ENCODE measurements around the gene PLK5.
"Not testable (repeated sequence)": the region's sequence is repeated elsewhere in the genome, so short reads cannot be mapped to it uniquely, and the experiment has no call there.

Gene PLK5, protein sequence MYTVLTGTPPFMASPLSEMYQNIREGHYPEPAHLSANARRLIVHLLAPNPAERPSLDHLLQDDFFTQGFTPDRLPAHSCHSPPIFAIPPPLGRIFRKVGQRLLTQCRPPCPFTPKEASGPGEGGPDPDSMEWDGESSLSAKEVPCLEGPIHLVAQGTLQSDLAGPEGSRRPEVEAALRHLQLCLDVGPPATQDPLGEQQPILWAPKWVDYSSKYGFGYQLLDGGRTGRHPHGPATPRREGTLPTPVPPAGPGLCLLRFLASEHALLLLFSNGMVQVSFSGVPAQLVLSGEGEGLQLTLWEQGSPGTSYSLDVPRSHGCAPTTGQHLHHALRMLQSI

DNA sequence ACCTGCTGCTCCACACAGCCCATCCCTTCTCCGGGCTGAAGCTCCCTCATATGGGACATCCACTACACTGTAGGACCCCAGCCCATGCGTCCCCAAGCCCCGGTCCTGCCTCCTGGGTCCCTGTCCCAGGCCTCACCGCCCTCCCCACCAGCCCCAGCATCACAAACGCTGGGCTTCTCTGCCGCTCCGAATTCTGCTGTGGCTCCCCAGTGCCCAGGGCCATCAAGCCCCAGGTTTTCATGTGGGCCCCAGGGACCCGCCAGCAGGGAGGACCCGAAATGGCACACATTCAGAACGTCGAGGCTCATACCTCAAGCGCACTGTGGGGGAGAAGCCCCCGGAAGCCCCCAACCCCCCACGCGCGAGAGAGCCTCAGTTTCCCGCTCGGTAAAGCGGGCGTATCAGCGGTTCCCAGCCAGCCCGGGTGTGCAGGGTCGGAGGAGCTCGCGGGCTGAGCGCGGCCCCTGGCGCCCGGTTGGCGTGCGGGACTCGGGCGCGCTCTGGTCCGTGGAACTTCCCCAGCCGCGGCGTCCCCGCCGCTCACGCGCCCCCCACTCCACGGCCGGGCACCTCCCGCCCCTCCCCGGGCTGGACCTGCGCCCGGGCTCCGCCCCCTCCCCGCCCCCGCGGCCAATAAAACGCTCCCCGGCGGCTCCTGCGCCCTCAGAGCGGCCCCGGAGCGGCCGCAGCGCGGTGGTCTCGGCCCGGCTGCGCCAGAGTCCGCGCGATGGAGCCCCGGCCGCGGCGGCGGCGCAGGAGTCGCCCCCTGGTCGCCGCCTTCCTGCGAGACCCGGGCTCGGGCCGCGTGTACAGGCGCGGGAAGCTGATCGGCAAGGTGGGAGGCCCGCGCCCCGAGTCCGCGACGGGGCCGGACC, at the start of gene PLK5:
PLK5 (plus strand) TSS at position 666 of the 875 bp plus-strand sequence. CDS start 2,920 bp downstream, outside the sequence.
- no peak for DNase-seq

DNA sequence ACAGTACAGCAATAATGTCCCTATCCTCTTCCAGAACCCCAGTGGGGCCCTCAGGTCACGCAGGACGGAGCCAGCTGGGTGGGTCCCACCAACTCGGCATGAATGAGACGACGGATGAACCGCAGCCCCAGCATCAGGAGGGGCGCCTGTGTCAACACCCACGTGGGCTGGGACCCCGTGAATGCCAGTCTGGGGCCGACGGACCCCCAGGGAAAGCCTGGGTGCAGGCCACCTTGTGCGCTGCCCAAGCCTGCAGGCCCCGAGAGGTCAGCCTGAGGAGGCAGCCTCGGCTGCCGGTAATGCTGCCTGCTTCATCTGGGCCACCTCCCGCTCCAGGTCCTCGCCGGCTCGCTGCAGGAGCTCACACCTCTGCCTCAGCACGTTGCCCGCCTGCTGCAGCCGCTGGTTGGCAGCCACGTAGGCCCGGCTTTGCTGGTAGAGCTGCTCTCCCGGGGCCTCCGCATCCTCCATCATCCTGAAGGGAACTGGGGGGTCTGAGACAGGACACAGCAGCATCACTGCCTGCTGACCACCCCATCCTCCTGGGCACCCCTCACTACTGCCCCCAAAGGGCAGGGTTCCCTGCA, 49.0 kb upstream of the PLK5 start:
- DNase-seq = no peak

DNA sequence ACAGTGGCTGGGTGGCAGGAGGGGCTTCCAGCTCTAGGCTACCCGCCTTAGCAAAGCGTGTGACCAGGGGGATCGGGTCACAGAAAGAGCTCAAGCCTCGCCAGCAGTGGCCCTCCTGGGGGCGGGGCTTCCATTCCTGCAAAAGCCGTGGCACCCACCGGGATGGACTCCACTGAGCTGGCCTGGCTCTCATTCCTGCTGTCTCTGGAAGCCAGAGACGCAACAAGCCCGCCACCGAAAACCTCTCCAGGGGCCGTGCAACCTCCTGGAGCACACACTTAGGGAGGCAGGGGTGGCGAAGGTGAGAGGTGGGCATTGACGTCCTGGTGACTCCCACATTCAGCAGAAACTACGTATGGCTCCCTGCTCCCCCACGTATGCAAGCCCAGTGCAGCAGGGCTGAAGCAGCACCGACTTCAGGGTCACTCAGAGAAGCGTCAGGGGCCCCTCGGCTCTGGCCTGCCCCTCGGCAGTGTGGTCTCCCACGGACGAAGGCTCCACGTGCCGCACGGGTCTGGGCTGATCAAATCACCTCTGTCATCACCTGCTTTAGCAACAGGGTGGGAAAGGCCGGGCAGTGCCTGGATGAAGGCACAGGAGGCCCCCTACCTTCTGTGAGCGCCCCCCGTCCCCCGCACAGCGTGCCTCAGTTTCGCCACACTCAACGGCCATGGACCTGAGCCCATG, 48.0 kb upstream of the PLK5 start:
- no peak for DNase-seq

DNA sequence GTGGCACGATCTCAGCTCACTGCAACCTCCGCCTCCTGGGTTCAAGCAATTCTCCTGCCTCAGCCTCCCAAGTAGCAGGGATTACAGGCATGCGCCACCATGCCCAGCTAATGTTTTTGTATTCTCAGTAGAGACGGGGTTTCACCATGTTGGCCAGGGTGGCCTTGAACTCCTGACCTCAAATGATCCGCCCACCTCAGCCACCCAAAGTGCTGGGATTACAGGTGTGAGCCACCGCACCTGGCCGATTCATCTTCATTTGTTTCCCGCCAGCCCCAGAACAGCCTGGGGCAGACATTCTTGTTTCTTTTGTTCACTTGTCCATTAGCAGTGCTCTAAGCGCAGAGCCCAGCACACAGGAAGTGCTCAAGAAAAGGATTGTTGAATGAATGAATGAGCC, 46.8 kb upstream of the PLK5 start:
- DNase-seq = not testable (repeated sequence)

DNA sequence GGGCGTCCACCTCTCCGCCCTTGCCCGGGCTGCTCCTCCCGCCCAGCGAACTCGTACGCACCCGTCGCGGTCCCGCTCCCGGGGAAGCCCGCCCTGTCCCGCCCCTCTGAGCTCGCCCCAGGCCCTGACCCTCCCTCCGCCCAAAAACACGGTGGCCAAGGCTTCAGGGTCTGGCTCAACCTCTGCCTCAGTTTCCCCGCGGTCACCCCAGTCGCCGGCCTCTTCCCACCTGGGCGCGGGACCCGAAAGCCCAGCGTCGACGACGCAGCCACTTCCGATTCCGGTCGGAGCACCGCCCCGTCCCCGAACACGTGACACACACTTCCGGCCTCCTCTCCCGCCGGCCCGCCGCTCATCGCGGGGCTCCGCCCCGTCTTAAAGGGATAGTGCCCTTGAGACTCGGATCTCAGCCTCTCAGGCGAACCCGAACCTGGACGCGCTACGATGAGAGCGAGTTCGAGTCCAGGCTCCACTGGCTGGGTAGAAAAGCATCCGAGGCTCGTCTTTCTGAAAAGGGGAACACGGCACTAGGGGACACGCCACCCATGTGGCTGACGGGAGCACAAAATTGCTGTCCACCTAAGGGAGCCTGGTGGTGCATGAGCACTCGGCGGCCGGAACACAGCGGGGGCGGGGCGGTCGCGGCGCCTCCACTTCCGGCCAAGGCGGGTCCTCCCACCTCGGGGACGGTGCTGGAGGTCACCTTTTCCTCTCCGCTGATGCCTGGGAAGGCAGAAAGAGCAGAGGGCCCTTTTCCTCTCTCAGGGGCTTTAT, 44.8 kb upstream of the PLK5 start, which contains the start of gene C19orf25:
C19orf25 (minus strand) TSS at position 282 of the 774 bp plus-strand sequence. CDS start 312 bp downstream, outside the sequence.
- DNase-seq = peak; percentile 98

DNA sequence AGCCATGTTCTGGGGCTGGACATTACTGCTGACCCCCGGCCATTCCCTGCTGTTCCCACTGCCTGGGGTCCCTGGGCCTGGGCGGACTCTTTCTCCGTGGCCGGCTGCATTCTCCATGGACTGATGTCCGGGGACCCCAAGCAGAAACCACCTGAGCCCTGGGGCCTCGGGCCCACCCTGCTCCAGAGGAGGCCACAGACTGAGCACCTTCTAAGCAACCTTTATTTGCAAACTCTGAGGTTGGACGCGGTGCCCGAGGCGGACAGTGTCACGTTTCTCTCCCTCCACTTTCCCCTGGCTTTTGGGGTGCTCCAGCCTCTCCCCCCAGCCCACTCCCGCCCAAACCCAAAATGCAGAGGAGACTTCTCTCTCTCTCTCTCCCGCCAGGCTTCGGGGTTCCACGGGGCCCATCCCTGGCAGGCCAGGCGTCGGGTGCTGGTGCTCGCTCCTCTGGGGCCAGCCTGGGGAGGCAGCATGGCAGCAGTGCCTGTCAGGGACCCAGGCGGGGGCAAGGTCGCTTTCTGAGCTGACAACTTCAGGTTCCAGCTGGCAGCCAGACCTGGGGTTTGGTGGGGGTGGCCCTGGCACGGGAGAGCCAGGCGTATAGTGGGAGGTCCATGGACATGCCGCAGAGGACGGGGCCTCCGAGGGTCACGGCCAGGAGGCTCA, 42.5 kb upstream of the PLK5 start:
- DNase-seq = no peak

DNA sequence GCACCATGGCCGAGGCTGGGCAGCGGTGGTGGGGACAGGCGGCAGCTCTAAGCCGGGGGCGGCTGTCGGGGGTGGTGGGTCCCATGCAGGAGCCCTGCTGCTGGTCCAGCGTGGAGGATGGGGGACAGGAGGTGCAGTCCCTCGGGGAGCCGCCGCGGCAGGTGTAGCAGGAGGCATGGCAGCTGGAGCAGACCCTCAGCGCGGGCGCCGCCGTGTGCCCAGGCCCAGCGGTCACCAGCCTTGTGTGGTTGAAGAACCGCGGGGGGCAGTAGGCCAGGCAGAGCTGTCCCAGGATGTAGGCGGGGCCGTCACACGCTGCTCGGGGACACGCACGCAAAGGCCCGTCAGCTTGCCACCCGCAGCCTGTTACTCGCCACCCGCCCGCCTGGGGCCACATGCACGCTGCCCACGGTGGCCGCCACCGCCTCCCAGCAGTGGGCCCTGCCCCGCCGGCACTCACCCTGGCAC, 42.0 kb upstream of the PLK5 start:
- DNase-seq = no peak

DNA sequence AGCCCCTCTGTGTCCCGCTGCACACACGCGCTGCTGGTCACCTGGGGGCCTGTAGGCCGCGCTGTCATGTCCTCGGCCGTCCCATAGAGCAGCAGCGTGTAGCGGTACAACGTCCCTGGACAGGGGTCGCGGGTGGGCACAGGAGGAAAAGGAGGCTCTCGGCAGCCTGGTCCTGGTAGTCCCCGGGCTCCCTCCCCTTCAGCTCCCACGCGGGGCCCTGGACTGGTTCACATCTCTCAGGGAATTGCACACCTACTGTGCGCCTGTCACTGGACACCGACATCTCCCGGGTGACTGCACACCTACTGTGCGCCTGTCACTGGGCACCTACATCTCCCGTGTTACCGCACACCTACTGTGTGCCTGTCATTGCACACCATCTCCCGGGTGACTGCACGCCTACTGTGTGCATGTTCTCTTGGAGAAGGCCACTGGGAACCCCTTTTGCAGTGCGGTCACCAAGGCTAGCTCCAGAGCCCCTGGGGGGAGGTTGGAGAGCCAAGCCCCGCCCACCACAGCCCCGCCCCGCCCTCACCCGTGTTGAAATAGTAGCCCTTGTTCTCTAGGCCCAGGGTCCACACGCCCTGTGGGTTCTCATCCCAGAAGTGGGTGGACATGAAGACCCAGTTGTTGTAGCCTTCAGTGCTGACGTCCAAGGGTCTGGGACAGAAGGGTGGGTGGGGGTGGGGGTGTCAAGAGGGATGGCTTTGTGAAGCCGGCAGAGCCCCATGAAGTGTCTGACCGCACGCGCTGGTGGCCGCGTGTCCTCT, 41.3 kb upstream of the PLK5 start:
- DNase-seq = no peak

DNA sequence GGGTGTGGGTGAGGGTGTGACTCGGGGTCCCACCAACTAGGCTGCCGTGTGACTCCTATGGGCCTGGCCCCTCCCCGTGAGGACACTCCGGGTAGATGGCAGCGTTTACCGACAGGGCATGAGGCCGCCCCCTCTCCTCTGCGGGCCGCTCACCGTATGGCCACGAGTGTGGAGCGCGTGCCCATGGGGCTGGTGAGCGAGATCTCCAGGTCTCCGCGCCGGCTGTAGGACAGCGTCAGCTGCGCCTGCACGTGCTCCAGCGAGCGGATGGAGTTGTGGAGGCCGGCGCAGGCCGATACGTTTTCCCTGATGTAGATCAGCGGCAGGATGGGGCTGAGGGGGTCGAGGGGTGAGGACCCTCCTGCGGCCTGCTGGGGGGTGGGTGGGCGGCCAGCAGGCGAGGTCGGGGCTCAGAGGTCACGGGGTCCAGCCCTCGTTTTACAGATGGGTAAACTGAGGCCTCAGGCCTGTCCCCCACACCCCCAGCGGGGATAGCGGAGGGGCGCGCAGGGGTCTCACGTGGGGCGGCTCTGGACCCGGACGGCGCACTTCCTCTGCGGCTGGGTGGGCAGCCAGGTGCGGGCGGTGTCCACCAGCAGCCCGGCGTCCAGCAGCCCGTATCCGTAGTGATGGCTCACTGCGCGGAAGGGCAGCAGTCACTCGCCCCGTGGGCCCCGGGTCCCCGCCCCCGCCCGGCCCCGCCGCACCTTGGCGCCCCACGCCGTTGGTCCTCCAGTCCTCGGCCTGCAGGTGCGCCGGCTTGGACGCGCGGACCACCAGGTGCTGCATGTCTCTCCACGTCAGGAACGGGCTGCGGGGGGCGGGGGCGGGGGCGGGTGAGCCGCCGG, 40.5 kb upstream of the PLK5 start:
- no peak for DNase-seq

DNA sequence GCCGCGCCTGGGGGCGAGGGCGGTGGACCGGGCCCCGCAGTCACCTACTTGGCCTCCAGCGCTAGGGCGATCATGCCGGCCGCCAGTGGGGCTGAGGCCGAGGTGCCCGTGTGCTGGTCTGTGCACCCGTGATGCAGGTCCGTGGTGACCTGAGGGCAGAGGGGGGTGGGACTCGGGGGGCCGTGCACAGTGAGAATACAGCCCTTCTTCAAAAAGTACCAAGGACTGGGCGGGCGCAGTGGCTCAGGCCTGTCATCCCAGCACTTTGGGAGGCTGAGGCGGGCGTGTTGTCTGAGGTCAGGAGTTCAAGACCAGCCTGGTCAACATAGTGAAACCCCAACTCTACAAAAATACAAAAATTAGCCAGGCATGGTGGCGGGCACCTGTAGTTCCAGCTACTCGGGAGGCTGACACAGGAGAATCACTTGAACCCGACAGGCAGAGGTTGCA, 39.9 kb upstream of the PLK5 start:
- DNase-seq = no peak

DNA sequence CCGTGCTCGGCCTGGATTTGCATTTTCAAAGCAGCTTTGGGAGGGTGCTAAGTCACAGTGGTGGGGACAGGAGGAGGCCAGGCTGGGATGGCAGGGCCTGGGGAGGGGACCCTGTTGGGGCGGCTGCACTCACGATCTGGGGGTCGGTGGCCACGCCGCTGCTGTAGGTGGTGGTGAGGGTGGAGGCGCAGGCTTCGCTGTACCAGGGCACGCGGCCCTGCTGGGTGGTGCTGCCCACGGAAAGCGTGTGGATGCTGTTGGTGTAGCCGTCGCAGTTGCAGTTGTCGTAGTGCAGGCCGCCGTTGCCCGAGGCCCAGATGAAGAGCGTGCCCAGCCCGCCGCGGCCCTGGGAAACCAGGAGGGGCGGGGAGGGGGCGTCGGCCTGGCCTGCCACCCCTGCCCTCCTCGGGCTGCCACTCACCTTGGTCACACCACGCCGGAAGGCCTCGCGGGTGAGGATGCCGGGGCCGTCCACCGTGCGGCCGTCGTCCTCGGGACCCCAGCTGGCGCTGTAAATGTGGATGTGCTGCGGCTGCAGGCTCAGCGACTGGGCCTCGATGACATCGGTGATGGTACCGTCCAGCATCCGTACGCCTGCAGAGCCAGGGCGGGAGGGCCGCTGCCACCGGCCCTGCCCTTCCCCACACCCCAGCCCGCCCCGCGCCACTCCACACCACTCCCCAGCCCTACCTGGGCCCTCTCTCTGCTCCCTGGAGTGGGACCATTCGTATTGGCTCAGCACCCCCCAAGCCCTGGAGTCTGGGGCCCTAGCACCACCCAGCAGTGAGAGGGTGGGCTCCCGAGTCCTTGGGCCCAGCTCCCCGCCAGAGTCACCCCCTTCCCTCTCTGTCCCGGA, 36.9 kb upstream of the PLK5 start:
- no peak for DNase-seq

DNA sequence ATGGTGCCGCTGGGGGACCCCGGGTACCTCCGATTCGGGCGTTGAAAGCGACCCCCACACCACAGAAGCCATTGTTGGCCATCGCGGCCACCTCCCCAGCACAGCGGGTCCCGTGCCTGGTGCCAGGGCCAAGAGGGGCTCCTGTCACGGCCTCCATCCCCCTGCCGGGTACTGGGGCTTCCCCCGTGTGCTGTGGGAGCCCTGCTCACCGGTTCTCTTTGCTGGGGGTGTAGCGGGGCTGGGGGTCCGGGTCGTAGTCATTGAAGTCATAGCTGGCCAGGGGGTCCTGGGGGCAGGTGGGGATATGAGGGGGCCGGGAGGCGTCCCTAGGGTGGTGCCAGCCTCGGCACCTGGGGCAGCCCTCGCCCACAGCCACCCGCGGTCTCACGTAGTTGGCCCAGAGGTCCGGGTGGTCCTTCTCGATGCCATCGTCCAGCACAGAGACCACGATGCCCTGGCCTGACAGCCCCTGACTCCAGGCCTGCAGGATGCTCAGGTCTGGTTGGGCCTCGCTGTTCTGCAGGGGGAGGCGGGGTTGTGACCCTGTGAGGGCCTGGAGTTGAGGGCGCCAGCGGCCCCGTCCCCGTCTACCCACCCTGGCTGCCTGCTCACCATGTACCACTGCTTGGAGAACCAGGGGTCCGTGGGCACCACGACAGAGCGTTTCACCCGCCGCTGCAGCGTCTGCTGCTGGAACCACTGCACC, 36.1 kb upstream of the PLK5 start:
- no peak for DNase-seq

DNA sequence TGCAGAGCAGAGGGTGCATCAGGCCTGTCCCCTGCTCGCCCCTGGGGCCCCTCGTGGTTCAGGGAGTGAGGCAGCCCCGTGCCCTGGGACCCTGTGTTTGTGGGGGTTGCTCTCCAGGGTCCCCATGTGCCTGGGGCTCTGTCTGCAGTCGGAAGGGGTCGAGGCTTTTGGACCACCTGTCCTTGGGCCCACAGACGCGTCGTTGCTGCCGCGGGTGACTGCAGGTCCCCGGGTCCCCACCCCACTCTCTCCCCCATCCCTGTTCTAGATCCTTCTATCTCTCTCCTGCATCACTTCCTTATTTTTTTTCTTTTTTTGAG, 35.6 kb upstream of the PLK5 start:
- no peak for DNase-seq

DNA sequence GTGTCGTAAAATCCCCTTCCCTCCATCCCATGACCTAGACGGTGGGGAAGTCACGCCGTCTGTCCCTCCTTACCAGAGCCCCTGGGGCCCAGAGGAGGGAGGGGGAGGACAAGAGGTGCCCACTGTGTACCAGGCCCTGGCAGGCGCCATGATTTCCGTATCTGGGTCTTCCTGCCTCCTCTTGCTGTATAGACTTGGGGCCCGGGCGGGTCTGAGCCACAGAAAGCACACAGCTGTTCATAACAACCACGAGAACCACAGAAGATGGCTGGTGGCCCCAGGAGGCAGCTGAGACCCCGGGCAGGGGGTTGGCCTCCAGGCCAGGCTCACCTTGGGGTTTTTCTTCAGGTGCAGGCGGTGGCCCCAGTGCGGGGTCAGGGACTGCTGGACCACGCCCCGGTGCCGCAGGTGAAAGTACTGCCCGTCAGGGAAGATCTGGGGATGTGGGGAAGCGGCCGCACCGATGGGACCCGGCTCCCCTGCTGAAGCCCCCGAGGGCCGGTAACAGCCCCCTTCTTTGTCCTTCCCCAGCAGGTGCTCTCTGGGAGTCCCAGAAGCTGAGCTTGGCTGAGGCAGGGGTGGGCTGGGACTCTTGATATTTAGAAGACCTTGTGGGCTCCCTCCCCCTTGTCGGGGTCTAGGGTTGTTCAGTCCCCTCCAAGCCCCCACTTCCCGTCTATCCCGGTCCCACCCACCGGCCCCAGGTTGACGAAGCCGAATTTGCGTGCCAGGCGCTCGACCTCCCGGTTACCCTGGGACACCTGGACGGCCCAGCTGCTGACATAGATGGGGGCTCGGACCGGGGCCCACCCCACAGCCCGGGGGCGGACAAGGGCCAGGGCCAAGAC, 34.2 kb upstream of the PLK5 start:
- peak; percentile 68 for DNase-seq

DNA sequence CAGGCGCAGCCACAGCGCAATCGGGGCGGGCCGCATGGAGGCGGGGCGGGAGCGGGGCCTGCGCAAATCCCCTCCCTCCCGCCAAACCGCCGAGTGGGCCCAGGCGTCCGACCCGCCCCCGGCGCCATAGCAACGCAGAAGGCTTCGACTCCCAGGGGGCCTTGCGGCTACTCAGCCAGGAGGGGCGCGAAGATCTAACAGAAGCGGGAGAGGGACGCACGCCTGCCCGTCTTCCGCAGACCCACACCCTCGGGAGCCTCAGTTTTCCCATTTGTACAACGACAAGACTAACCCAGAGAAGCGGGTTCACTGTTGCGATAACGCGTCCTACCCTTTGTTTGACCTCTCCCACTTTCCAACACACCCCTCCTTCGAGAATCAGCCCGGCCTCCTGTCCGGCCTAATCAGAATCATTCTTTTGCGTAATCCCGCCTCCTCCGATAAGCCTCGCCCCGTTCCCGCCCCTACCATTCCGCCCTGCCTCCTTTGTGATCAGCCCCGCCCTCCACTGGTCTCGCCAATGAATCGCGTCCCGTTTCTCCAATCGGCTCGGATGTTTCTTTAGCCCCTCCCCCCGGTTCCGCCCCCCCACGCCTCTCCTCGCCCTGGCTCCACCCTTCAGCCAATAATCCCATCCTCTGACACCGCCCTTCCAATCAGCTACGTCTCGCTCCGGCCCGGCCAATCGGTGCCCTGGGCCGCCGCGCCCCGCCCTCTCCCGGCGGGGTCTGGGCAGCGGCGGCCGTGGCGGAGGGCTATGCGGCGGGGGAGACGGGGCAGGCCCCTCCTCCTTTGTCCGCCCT, 33.4 kb upstream of the PLK5 start, which contains the start of gene PCSK4:
PCSK4 (minus strand) TSS at position 40 of the 803 bp plus-strand sequence; CDS start at position 36, 4 bp downstream.
- peak; percentile 99 for DNase-seq
